ENCODE results near the gene PDE4A. TPM values are rescaled to one million over a fixed set of nuclear protein-coding genes. Genes with fewer than 3 reads are reported as not detected.
"Not testable (repeated sequence)": the region's sequence is repeated elsewhere in the genome, so short reads cannot be mapped to it uniquely, and the experiment has no call there.

PDE4A gene
- total RNA-seq, 4 donors from 2014 or later: 3.3 to 7.2 (median 5.1) TPM

- Histone ChIP-seq H3K27ac (peak within 1 kb of the TSS; percentile 84 to 93 (median 86)), H3K4me1 (peaks cover 0 to 12% (median 7%) of the 10 kb centered on the region in 4 donors), H3K27me3 (no peaks in the 10 kb centered on the region), H3K4me3 (peak within 1 kb of the TSS; percentile 78 to 100 (median 90)), H3K9me3 (no peaks in the 10 kb centered on the region), H3K36me3 (peaks cover 0 to 10% (median 0%) of the 10 kb centered on the region in 3 donors)
- TF ChIP-seq POLR2A (IDR thresholded peaks at IDR 0.05) (peak; percentile 63 to 65), CTCF (IDR thresholded peaks at IDR 0.05) (no peak)
- peak; percentile 97 to 99 (median 98) for DNase-seq
Measured at GRCh38 chr19:10380313-10381102, 39.8 kb upstream of the PDE4A start, which contains the start of gene TYK2. Gene TYK2, minus strand, starts transcription at chr19:10380572. Its CDS starts 2,166 bp downstream, at chr19:10378406.

- H3K4me3 ChIP-seq, H3K27me3 ChIP-seq, H3K27ac ChIP-seq, H3K9me3 ChIP-seq, H3K36me3 ChIP-seq, DNase-seq: not testable (repeated sequence)
- peaks cover 0 to 12% (median 7%) of the 10 kb centered on the region in 4 donors for H3K4me1 ChIP-seq
Measured at GRCh38 chr19:10383223-10383499, 37.2 kb upstream of the PDE4A start.

GRCh38 chr19:10384580-10384979 is 35.8 kb upstream of the PDE4A start:
- Histone ChIP-seq H3K9me3 (no peaks in the 10 kb centered on the region), H3K27ac (no peak overlapping the region), H3K36me3 (no peaks in the 10 kb centered on the region), H3K4me1 (peaks cover 0 to 9% (median 5%) of the 10 kb centered on the region in 4 donors), H3K27me3 (no peaks in the 10 kb centered on the region), H3K4me3 (no peak overlapping the region)
- DNase-seq: no peak
- TF ChIP-seq CTCF (IDR thresholded peaks at IDR 0.05): no peak
- no peak for TF ChIP-seq POLR2A (IDR thresholded peaks at IDR 0.05)

- no peak overlapping the region for H3K4me3 ChIP-seq
- peak; percentile 90 to 97 (median 91) for DNase-seq
- no peaks in the 10 kb centered on the region for H3K27me3 ChIP-seq
- H3K36me3 ChIP-seq: peaks cover 0 to 32% (median 0%) of the 10 kb centered on the region in 3 donors
- no peak overlapping the region for H3K27ac ChIP-seq
- TF ChIP-seq POLR2A (IDR thresholded peaks at IDR 0.05) (no peak), CTCF (IDR thresholded peaks at IDR 0.05) (peak; percentile 87 to 96 (median 93))
- H3K4me1 ChIP-seq: peaks cover 0 to 3% (median 0%) of the 10 kb centered on the region in 4 donors
- no peaks in the 10 kb centered on the region for H3K9me3 ChIP-seq
Measured at GRCh38 chr19:10388957-10389356, 31.4 kb upstream of the PDE4A start.

GRCh38 chr19:10389863-10390262 is 30.5 kb upstream of the PDE4A start:
- DNase-seq: no peak

More at GRCh38 chr19:10389863-10390262, 30.5 kb upstream of the PDE4A start:
- Histone ChIP-seq H3K36me3 (peaks cover 0 to 41% (median 0%) of the 10 kb centered on the region in 3 donors), H3K27me3 (no peaks in the 10 kb centered on the region), H3K4me3 (no peak overlapping the region), H3K4me1 (peaks cover 0 to 3% (median 0%) of the 10 kb centered on the region in 4 donors), H3K9me3 (no peaks in the 10 kb centered on the region), H3K27ac (no peak overlapping the region)
- peak in 1 of 6 experiments; percentile 5 for TF ChIP-seq CTCF (IDR thresholded peaks at IDR 0.05)
- TF ChIP-seq POLR2A (IDR thresholded peaks at IDR 0.05): no peak
